HCT116 (cell line): ENCODE measurements around the gene BTG1.

Experiments used
- CEBPB ChIP-seq: IDR thresholded peaks from 2 replicates; pipeline ENCODE4 v1.6.1; 2012; ENCODE audit warnings: low read depth
- FOSL1 ChIP-seq: IDR thresholded peaks from 2 replicates; pipeline ENCODE4 v1.6.1; 2012; ENCODE audit warnings: low read depth
- POLR2A ChIP-seq: IDR thresholded peaks from 2 replicates; pipeline ENCODE4 v1.7.0; 2011; ENCODE audit warnings: borderline replicate concordance; ENCODE audit not compliant: insufficient read depth, insufficient read length; ENCODE audit errors: extremely low read depth
- RAD21 ChIP-seq: IDR thresholded peaks from 2 replicates; pipeline ENCODE4 v1.6.1; 2012; ENCODE audit warnings: low read depth, mild to moderate bottlenecking
- YY1 ChIP-seq: IDR thresholded peaks from 2 replicates; pipeline ENCODE4 v1.6.1; 2011; ENCODE audit warnings: low read length, low read depth, moderate library complexity, mild to moderate bottlenecking; ENCODE audit not compliant: insufficient replicate concordance; ENCODE audit errors: extremely low read depth
- ZFX ChIP-seq: fragments of 450-650 bp; IDR thresholded peaks from 2 replicates; pipeline ENCODE4 v1.6.1; 2017
- ZNF274 ChIP-seq: fragments of 200-500 bp; sonication (Bioruptor generic); IDR thresholded peaks from 2 replicates; pipeline ENCODE4 v1.6.1; 2014; ENCODE audit warnings: mild to moderate bottlenecking, low read depth, low read length, inconsistent platforms
- TF ChIP-seq, protein P1 (sequence below), 3 experiments: fragments of 200-600 bp in 1 of 3; sonication (generic) in 1 of 3; IDR thresholded peaks in 2 of 3; conservative IDR thresholded peaks in 1 of 3; 2 replicates each; pipeline ENCODE4 v1.5.1; 2012 to 2017; ENCODE audit warnings: low read depth in 2 of 3, low read length in 2 of 3, antibody characterized with exemption in 1 of 3, borderline replicate concordance in 1 of 3, control low read depth in 1 of 3, mild to moderate bottlenecking in 1 of 3, mixed read lengths in 1 of 3, mixed run types in 1 of 3, moderate library complexity in 1 of 3; ENCODE audit not compliant: insufficient read depth in 1 of 3
- TF ChIP-seq, protein P2 (sequence below): IDR thresholded peaks from 2 replicates; pipeline ENCODE4 v1.6.1; 2012; ENCODE audit warnings: low read depth
- TF ChIP-seq, protein P3 (sequence below): IDR thresholded peaks from 2 replicates; pipeline ENCODE4 v1.6.1; 2012

DNA sequence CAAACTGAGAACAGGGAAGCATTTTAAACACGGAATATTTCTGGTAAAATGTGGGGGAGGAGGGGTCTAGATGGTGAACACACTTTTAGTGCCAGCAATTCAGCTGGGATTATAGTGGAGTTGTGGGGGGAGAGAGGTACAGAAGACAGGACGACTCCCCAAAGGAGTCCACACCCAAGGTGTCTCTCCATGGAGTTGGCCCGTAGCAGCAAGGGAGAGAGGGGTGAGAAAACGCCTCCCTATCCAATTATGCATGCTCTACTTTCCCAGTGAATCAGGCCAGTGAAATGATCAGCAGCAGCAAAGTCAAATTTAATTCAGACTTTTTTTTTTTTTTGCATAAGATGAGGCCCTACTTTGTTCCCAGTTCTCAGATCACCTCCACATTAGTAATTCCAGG, 38.6 kb downstream of the BTG1 start:
- TF ChIP-seq POLR2A (no peak), RAD21 (no peak), CEBPB (no peak), ZFX (no peak), FOSL1 (no peak), YY1 (no peak), ZNF274 (no peak)
- TF ChIP-seq, protein P1, sequence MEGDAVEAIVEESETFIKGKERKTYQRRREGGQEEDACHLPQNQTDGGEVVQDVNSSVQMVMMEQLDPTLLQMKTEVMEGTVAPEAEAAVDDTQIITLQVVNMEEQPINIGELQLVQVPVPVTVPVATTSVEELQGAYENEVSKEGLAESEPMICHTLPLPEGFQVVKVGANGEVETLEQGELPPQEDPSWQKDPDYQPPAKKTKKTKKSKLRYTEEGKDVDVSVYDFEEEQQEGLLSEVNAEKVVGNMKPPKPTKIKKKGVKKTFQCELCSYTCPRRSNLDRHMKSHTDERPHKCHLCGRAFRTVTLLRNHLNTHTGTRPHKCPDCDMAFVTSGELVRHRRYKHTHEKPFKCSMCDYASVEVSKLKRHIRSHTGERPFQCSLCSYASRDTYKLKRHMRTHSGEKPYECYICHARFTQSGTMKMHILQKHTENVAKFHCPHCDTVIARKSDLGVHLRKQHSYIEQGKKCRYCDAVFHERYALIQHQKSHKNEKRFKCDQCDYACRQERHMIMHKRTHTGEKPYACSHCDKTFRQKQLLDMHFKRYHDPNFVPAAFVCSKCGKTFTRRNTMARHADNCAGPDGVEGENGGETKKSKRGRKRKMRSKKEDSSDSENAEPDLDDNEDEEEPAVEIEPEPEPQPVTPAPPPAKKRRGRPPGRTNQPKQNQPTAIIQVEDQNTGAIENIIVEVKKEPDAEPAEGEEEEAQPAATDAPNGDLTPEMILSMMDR (IDR thresholded peaks at IDR 0.05 in 2 of 3, conservative IDR thresholded peaks at IDR 0.05 in 1 of 3; ENCODE audit: borderline replicate concordance in 1 of 3, insufficient read depth in 1 of 3, low read depth in 2 of 3, low read length in 2 of 3), result no peak
- TF ChIP-seq, protein P2, sequence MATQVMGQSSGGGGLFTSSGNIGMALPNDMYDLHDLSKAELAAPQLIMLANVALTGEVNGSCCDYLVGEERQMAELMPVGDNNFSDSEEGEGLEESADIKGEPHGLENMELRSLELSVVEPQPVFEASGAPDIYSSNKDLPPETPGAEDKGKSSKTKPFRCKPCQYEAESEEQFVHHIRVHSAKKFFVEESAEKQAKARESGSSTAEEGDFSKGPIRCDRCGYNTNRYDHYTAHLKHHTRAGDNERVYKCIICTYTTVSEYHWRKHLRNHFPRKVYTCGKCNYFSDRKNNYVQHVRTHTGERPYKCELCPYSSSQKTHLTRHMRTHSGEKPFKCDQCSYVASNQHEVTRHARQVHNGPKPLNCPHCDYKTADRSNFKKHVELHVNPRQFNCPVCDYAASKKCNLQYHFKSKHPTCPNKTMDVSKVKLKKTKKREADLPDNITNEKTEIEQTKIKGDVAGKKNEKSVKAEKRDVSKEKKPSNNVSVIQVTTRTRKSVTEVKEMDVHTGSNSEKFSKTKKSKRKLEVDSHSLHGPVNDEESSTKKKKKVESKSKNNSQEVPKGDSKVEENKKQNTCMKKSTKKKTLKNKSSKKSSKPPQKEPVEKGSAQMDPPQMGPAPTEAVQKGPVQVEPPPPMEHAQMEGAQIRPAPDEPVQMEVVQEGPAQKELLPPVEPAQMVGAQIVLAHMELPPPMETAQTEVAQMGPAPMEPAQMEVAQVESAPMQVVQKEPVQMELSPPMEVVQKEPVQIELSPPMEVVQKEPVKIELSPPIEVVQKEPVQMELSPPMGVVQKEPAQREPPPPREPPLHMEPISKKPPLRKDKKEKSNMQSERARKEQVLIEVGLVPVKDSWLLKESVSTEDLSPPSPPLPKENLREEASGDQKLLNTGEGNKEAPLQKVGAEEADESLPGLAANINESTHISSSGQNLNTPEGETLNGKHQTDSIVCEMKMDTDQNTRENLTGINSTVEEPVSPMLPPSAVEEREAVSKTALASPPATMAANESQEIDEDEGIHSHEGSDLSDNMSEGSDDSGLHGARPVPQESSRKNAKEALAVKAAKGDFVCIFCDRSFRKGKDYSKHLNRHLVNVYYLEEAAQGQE, result no peak
- TF ChIP-seq, protein P3, sequence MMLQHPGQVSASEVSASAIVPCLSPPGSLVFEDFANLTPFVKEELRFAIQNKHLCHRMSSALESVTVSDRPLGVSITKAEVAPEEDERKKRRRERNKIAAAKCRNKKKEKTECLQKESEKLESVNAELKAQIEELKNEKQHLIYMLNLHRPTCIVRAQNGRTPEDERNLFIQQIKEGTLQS, result no peak
